ENCODE measurements around the gene RMDN2. TPM values are rescaled to one million over a fixed set of nuclear protein-coding genes. Genes with fewer than 3 reads are reported as not detected.

The RMDN2 gene
- total RNA-seq, 1 donor, result 11.9 TPM

DNA sequence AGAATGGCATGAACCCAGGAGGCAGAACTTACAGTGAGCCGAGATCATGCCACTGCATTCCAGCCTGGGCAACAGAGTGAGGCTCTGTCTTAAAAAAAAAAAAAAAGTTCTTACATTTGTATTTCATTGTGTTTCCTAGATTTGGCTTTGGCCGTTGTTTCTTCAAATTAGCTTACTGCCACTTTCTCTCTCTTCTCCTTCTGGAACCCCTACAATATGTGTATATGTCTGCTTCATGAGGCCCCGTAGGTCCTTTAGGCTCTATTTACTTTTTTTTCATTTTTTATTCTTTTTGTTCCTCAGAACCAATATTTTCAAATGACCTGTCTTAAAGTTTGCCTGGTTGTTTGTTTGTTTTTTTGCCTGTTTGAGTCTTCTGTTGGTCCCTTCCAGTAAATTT is 41.2 kb downstream of the RMDN2 start:
- TF ChIP-seq, protein P1, sequence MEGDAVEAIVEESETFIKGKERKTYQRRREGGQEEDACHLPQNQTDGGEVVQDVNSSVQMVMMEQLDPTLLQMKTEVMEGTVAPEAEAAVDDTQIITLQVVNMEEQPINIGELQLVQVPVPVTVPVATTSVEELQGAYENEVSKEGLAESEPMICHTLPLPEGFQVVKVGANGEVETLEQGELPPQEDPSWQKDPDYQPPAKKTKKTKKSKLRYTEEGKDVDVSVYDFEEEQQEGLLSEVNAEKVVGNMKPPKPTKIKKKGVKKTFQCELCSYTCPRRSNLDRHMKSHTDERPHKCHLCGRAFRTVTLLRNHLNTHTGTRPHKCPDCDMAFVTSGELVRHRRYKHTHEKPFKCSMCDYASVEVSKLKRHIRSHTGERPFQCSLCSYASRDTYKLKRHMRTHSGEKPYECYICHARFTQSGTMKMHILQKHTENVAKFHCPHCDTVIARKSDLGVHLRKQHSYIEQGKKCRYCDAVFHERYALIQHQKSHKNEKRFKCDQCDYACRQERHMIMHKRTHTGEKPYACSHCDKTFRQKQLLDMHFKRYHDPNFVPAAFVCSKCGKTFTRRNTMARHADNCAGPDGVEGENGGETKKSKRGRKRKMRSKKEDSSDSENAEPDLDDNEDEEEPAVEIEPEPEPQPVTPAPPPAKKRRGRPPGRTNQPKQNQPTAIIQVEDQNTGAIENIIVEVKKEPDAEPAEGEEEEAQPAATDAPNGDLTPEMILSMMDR (IDR thresholded peaks at IDR 0.05; ENCODE audit: extremely low read depth, low read depth, low read length), result no peak
- DNase-seq (ENCODE audit: insufficient read length, low spot score, missing footprints), result no peak
- no peaks in the 10 kb centered on the region for H3K36me3 ChIP-seq (ENCODE audit: insufficient read depth, low read length)

DNA sequence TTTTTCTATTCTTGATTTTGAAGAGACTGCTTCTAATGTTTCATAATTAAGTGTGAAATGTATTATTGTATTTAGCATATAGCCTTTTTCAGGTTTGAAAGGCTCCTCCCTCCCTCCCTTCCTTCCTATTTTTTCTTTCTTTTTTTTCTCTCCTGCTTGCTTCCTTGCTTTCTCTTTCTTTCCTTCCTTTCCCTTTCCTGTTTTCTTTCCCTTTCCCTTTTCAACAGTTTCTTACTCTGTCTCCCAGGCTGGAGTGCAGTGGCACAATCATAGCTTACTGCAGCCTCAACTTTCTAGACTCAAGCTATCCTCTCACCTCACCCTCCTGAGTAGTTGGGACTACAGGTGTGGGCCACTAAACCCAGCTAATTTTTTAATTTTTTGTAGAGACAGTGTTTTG is 44.6 kb downstream of the RMDN2 start:
- no peak overlapping the region for H2AFZ ChIP-seq (ENCODE audit: low read length)
- H4K20me1 ChIP-seq (ENCODE audit: insufficient read depth, low read length), result peaks cover 3% of the 10 kb centered on the region
- H3K4me3 ChIP-seq (ENCODE audit: insufficient read depth, low read length), result no peak overlapping the region
- DNase-seq (ENCODE audit: insufficient read length, low spot score, missing footprints), result no peak
- TF ChIP-seq, protein P1 (IDR thresholded peaks at IDR 0.05; ENCODE audit: extremely low read depth, low read depth, low read length), result no peak
- H3K27me3 ChIP-seq (ENCODE audit: insufficient read depth, low read length), result no peaks in the 10 kb centered on the region
- H3K4me1 ChIP-seq (ENCODE audit: insufficient read depth, low read length), result no peaks in the 10 kb centered on the region
- no peak overlapping the region for H3K27ac ChIP-seq (ENCODE audit: low read depth, low read length)
- H3K79me2 ChIP-seq (ENCODE audit: insufficient read depth, low read length), result no peaks in the 10 kb centered on the region
- H3K4me2 ChIP-seq (ENCODE audit: insufficient read depth, low read length), result no peak overlapping the region
- no peaks in the 10 kb centered on the region for H3K36me3 ChIP-seq (ENCODE audit: insufficient read depth, low read length)
- H3K9me3 ChIP-seq (ENCODE audit: low read depth, low read length), result no peaks in the 10 kb centered on the region

More for the DNA sequence above, 41.2 kb downstream of the RMDN2 start:
- no peak overlapping the region for H2AFZ ChIP-seq (ENCODE audit: low read length)
- no peaks in the 10 kb centered on the region for H3K9me3 ChIP-seq (ENCODE audit: low read depth, low read length)
- no peaks in the 10 kb centered on the region for H3K4me1 ChIP-seq (ENCODE audit: insufficient read depth, low read length)
- H3K79me2 ChIP-seq (ENCODE audit: insufficient read depth, low read length), result no peaks in the 10 kb centered on the region
- no peaks in the 10 kb centered on the region for H4K20me1 ChIP-seq (ENCODE audit: insufficient read depth, low read length)
- no peak overlapping the region for H3K4me3 ChIP-seq (ENCODE audit: insufficient read depth, low read length)
- H3K27me3 ChIP-seq (ENCODE audit: insufficient read depth, low read length), result no peaks in the 10 kb centered on the region
- H3K27ac ChIP-seq (ENCODE audit: low read depth, low read length), result no peak overlapping the region
- H3K4me2 ChIP-seq (ENCODE audit: insufficient read depth, low read length), result no peak overlapping the region

DNA sequence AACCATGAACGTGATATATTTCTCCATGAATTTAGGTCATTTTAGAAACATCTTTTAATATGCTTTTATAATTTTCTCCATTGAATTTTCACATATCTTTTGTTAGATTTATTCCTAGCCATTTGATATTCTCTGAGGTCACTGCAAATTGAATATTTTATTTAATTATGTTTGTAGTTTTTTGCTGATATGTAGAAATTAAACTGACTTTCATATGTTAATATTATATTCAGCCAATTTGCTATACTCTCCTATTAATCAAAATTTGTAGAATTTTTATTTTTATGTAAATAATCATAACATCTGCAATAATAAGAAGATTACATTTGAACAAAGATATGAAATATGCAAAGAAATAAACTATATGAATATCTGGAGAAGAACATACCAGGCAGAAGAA is 46.9 kb downstream of the RMDN2 start:
- no peaks in the 10 kb centered on the region for H3K9me3 ChIP-seq (ENCODE audit: low read depth, low read length)
- no peak overlapping the region for H2AFZ ChIP-seq (ENCODE audit: low read length)
- H3K4me1 ChIP-seq (ENCODE audit: insufficient read depth, low read length), result no peaks in the 10 kb centered on the region
- no peak for DNase-seq (ENCODE audit: insufficient read length, low spot score, missing footprints)
- TF ChIP-seq, protein P1 (IDR thresholded peaks at IDR 0.05; ENCODE audit: extremely low read depth, low read depth, low read length), result no peak
- H3K36me3 ChIP-seq (ENCODE audit: insufficient read depth, low read length), result no peaks in the 10 kb centered on the region
- H3K27me3 ChIP-seq (ENCODE audit: insufficient read depth, low read length), result no peaks in the 10 kb centered on the region
- H3K4me2 ChIP-seq (ENCODE audit: insufficient read depth, low read length), result no peak overlapping the region
- no peaks in the 10 kb centered on the region for H3K79me2 ChIP-seq (ENCODE audit: insufficient read depth, low read length)
- no peak overlapping the region for H3K27ac ChIP-seq (ENCODE audit: low read depth, low read length)
- H3K4me3 ChIP-seq (ENCODE audit: insufficient read depth, low read length), result no peak overlapping the region
- H4K20me1 ChIP-seq (ENCODE audit: insufficient read depth, low read length), result peaks cover 3% of the 10 kb centered on the region

DNA sequence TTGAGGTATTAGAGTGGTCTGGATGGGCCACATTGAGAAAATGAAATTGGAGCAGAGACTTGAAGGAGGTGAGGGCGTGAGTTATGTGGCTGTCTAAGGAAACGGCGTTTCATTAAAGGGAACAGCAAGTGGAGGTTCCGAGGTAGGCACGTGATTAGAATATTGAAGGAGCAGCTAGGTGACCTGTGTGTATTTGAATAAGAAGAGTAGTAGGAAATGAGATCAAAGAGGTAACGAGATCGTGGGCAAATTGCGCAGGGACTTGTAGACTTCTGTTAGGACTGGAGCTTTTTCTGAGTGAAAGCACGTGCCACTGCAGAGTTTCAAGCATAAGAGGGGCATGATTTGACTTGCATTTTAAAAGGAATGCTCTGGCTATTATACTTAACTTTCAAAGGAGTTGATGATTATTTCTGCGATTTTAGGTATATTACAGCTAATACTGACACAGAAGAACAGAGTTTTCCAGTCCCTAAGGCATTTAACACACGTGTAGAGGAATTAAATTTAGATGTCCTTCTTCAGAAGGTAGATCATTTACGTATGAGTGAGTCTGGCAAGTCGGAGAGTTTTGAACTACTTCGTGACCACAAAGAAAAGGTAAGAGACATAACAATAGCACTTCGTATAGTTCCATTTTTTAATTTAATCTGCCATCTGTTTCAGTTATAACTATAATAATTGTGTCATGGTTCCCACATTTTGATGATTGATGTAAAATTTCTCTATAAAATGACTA is 48.7 kb downstream of the RMDN2 start:
- no peak overlapping the region for H2AFZ ChIP-seq (ENCODE audit: low read length)
- H3K4me3 ChIP-seq (ENCODE audit: insufficient read depth, low read length), result no peak overlapping the region
- no peaks in the 10 kb centered on the region for H3K36me3 ChIP-seq (ENCODE audit: insufficient read depth, low read length)
- H3K27ac ChIP-seq (ENCODE audit: low read depth, low read length), result no peak overlapping the region
- no peaks in the 10 kb centered on the region for H3K27me3 ChIP-seq (ENCODE audit: insufficient read depth, low read length)
- TF ChIP-seq, protein P1 (IDR thresholded peaks at IDR 0.05; ENCODE audit: extremely low read depth, low read depth, low read length), result no peak
- H3K9me3 ChIP-seq (ENCODE audit: low read depth, low read length), result no peaks in the 10 kb centered on the region
- no peak overlapping the region for H3K4me2 ChIP-seq (ENCODE audit: insufficient read depth, low read length)
- peaks cover 3% of the 10 kb centered on the region for H4K20me1 ChIP-seq (ENCODE audit: insufficient read depth, low read length)
- DNase-seq (ENCODE audit: insufficient read length, low spot score, missing footprints), result no peak
- no peaks in the 10 kb centered on the region for H3K4me1 ChIP-seq (ENCODE audit: insufficient read depth, low read length)
- H3K79me2 ChIP-seq (ENCODE audit: insufficient read depth, low read length), result no peaks in the 10 kb centered on the region
